Right ventricle myocardium superior (tissue), 1 donor: Measurements from ENCODE around the gene LRRC51. TPM values are rescaled to one million over a fixed set of nuclear protein-coding genes. Genes with fewer than 3 reads are reported as not detected.
A peak's percentile ranks its signal among the peaks of the same experiment; 100 is the strongest.

Experiments used
- ATAC-seq: fragments of 200-7000 bp; cut with Tn5 transposase; one replicate; pipeline ENCODE4 v1.9.1; 2020; ENCODE audit warnings: mild to moderate bottlenecking; ENCODE audit not compliant: poor library complexity
- DNase-seq: peaks from one replicate; pipeline ENCODE4 v3.0.0-alpha.2; 2020
- intact Hi-C: fragments of 100-400 bp; cut with DNase I; formaldehyde crosslinking; loops from one replicate; pipeline ENCODE4 v1.11.2; 2022
- long read RNA-seq: library from polyadenylated mRNA; unstranded; transcript quantifications from one replicate; pipeline ENCODE4 v2.0.0, GENCODE V29; 2021
- total RNA-seq: library from RNA; stranded (reverse); fragmentation: NEBNext Ultra II Directional; extraction: Animal tissue kit (Norgen Biotek cat#: 25700); gene quantifications from one replicate; pipeline ENCODE4 v1.2.1, GENCODE V29; 2021
- donor health status: DM: no; HTN: yes; CAD: no; lungs with severe emphysema.

Gene LRRC51
- 6.4 TPM for total RNA-seq
- long read RNA-seq, partial matches to known transcripts = 0 of 6 reads
- long read RNA-seq, other reads (novel, unspliced or antisense) = 1 of 6 reads

DNA sequence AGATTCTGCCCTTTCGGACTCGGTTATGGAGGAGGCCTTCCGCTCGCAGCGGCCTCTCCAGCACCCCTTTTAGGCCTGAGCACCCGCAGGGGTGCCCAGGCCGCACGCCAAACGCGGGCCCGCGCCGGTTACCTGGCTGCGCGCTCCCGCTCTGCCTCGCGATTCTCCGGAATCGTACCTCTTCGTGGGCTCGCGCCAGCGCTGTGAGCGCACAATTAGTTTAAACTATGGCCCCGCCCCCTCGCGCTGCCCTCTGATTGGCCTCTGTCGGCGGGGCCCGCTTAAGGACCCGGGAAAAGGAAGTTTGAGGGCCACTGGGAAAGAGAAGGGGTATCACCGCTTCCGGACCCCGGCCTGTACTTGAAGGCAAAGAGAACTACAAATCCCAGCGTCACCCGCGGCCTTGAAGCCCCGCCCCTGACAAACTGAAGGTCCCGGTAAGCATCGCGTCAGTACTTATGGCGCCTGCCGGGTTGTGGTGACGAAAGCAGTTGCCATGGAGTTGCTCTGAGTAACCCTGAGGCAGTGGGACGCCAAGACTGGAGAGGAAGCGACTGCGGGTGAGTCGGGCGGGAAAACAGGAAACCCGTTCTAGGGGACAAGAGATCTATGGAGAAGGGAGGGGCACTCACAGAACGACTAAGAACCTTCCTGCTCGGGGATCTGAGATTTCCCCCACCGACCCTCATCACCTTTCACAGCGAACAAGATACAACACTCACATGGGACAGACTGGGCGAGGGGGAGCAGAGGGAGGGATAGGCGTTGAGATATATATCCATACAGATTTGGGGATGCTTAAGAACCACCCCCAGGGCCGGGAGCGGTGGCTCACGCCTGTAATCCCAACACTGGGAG is at the start of gene LRRC51, which contains the start of gene NUMA1:
TSS of gene LRRC51 (plus strand) at position 525 of the 858 bp plus-strand sequence. CDS start 8,234 bp downstream, outside the sequence.
TSS of gene NUMA1 (minus strand) at position 217 of the 858 bp plus-strand sequence. CDS start 44,599 bp downstream, outside the sequence.
- intact Hi-C loops = loop anchor here (5.0 kb wide), 1 partner anchor 43 kb away; no protein-coding TSS in a partner anchor
- peak; percentile 100 for DNase-seq
- peak; percentile 98 for ATAC-seq

GRCh38 chr11:72036687-72037086 is 44.0 kb upstream of the LRRC51 start:
- intact Hi-C loops = loop anchor here (5.0 kb wide), 1 partner anchor 46 kb away; the partner anchor contains the start of genes LRRC51 and NUMA1
- ATAC-seq = no peak
- no peak for DNase-seq

DNA sequence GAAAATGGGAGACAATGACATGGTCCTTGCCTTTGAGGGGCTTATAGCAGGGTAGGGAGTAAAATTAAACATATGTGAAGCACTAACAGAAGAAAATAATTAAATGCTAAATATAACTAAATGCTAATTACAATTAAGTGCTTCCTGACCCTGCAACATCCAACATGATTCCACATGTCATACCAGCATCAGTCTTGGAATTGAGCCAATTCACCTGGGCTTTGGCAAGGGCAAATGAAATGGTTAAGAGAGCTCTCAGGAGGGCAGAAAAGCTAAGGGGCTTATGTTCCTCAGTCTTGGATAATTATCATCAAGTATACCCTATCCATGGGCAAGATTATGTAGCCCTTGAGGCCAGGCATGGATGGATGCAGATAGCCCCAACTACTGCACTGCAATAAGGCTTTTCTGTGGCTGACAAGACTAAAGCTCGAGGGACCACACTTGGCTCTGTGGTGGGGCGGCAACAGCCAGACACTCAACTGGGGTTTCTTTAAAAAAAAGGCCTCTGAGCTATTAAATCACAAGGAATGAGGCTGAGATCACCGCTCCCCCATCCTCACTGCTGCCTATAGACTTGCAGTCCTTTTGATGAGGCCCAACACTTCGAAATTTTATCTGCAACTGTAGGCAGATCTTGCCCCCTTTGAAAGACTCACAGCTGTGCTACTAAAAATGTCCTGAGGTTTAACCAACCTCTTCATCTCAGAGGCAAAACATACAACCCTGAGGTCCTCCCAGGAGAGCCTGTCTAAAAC is 42.9 kb upstream of the LRRC51 start:
- intact Hi-C loops = loop anchor here (5.0 kb wide), 1 partner anchor 45 kb away; the partner anchor contains the start of genes LRRC51 and NUMA1
- ATAC-seq = peak; percentile 1
- peak; percentile 68 for DNase-seq

DNA sequence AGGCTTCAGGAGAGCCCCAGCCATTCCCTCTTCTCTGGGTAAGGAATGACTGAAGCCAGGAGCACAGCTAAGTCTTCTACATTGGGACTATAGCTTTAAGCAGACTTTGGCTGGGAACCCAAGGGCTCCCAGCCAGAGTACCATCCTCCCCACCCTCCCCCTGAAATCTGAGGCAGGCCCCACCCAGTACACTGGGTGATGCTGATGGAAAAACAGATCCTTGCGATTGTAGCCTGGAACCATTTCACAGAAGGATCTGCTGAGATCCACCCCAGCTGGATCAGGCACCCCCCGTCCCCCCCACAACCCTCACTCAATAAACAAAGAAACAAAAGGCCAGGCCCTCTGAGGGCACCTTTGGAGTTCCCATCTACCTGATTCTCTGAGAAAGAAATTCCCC is 42.2 kb upstream of the LRRC51 start:
- ATAC-seq (peak; percentile 59), DNase-seq (peak; percentile 70)
- intact Hi-C loops = loop anchor here (5.0 kb wide), 1 partner anchor 44 kb away; the partner anchor contains the start of genes LRRC51 and NUMA1

DNA sequence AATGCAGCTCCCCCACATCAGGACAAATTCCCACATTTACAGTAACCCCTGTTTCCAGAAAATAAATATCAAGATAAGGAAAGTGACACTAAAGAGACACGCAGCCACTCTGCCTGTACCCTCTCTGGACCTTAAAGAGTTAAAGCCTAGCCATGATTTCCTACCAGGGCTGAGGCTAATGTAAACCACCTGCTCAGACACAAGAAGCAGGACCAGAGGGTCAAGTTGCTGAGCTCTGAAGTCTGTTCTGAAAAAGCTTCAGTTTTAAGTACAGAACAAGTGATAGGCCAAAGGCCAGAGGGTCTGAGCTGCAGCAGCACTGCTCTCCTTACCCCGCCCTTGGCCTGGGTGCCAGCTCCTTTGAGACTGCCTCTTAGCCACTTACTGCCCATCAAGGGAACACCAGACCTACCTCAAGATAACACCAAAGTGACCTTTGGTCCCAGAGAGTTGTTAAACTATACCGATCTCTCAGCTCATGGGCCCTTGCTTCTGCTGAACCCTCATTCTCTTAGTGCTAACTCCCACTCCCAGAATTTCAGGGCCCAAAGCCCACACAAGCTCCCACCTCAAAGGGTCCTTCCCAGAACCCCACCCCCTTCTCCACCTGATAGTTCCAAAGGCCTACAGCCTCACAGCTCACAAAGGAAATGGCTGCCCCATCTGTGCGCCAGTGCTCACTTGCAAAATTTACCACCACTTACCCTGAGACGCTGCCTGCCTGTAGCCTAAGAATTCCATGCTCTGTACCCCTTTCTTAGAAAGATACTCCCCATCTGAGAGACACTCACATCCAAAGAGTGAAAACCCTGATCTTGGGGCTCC is 41.4 kb upstream of the LRRC51 start:
- DNase-seq = no peak
- ATAC-seq = no peak

GRCh38 chr11:72039856-72040401 is 40.7 kb upstream of the LRRC51 start:
- intact Hi-C loops = loop anchor here (5.0 kb wide), 1 partner anchor 42 kb away; the partner anchor contains the start of genes LRRC51 and NUMA1
- DNase-seq = no peak
- ATAC-seq = no peak

More for the DNA sequence above, 41.4 kb upstream of the LRRC51 start:
- intact Hi-C loops = loop anchor here (5.0 kb wide), 1 partner anchor 43 kb away; the partner anchor contains the start of genes LRRC51 and NUMA1

- peak; percentile 86 for ATAC-seq
- intact Hi-C loops = no loop called here
- DNase-seq = peak; percentile 98
Measured at GRCh38 chr11:72040491-72041363, 39.9 kb upstream of the LRRC51 start.

- DNase-seq (peak; percentile 86), ATAC-seq (peak; percentile 79)
- intact Hi-C loops = no loop called here
Measured at GRCh38 chr11:72041364-72042063, 39.1 kb upstream of the LRRC51 start.

DNA sequence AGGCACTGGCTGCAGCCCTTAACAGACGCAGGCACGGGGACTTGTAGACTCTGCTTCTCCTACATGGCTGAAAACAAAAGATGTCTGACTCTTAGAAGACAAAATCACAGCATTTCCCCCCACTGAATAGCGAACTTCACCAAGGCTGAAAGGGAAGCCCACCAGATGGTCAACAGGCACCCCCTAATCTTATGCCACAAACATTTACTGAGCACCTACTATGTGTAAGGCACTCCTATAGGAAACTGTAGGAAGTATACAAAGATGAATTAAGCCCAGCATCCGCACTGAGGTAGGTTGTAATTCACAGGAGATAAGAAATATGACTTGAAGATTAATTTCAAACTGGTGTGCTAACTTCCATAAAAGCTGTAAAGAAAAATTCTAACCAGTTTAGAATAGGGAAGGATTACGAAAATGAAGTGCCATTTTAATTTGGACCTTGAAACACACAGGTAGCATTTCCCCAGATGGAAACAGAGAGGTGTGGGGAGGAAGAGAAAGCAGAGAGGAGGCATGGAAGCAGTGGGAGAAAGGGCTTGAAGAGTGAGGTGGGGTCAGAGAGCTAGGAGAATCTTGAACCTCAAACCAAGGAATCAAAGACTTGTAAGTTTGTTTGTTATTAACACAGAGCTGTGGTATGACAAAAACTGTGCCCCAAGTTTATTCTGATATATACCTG is 38.4 kb upstream of the LRRC51 start:
- intact Hi-C loops = no loop called here
- DNase-seq (no peak), ATAC-seq (no peak)

- no peak for ATAC-seq
- intact Hi-C loops = no loop called here
- no peak for DNase-seq
Measured at GRCh38 chr11:72045849-72046248, 34.8 kb upstream of the LRRC51 start.

DNA sequence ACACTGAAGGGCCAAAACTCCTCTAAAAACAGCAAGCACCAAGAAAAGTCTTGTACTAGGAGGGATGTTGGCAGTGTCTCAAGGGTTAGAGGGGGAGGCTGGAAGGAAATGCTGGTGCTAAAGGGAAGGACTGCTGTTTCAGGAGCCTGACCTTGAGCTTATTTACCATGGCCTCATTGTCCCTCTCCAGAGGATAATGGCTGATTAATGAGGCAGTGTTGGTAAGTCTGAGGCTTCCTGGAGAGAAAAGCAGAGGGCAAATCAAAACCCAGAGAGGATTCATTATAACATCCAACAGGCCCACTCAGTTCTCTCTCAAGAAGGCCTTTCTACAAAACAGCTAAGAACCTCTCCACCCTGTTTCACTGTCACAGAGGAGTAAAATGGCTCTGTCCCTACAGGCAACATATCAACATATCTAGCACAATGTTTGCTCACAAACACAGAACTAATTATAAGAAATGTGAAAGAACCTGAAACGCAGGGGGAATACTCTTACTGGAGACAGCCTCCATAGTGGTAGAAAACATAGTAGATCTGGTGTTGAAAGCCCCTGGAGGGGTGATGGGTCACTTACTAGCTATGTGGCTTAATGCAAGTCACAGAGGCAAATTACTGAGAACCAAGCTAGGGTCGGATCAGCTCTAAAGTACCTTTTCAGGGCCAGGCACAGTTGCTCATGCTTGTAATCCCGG is 31.7 kb upstream of the LRRC51 start:
- ATAC-seq (no peak), DNase-seq (no peak)
- intact Hi-C loops = no loop called here

GRCh38 chr11:72058416-72059034 is 22.1 kb upstream of the LRRC51 start:
- ATAC-seq (no peak), DNase-seq (no peak)
- intact Hi-C loops = no loop called here

DNA sequence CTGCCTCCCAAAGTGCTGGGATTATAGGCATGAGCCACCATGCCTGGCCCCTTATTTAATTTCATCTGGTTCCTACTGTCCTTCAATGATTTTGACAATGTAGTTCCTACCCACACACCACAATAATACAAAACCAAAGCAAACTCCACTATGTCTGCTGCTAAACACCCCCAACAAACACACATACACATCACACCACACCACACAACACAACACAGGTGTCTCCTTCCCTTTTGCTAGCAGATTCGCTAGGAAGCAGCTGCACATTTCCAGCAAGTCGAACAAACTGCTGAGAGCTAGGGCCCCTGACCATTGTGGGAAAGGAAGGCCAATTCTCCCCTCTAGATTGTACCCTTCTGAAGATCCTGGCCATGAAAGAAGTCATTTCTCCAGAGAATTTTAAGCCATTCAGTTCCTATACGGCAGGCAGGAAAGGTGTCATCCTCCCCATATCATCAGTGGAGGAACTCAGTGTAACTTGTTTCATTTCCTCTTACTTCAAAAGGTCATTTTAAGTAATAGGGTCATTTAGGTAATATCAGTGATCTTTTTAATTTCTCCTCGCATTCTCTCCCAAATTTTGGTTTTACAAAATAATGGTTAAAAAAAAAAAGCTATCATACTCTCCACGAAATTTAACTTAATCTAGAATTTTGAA is 18.8 kb upstream of the LRRC51 start:
- ATAC-seq (no peak), DNase-seq (no peak)
- intact Hi-C loops = no loop called here

DNA sequence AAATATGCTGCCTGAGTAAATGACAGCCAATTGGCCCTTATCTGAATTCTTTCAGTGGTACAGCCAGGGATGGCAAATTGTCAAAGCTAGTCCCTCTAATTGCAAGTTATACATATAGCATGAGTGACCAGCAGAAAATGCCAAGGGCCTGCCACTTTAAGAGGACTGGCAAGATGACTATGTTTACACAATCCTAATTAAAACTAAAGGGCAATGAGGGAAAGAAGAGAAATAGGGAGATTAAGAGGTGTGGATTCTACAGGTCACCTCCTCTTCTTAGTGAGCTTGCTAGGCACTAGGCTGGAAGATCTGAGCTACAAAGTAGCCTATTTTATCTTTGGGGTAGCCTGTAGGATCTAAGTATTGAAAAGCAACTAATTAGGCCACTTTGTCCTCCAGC is 13.8 kb upstream of the LRRC51 start:
- intact Hi-C loops = no loop called here
- no peak for ATAC-seq
- DNase-seq = no peak
